Pulmonary artery endothelial cell (primary cell): ENCODE data around the gene PUS1. TPM values are rescaled to one million over a fixed set of nuclear protein-coding genes. Genes with fewer than 3 reads are reported as not detected.

ENCODE experiments used
- DNase-seq: peaks from one replicate; pipeline ENCODE4 v3.0.0-alpha.2; 2011; ENCODE audit warnings: low read depth, low spot score
- total RNA-seq: library from RNA; depleted of rRNA; stranded (reverse); fragments of >200 nt; gene quantifications from 2 replicates; pipeline ENCODE4 v1.2.3, GENCODE V29; 2014

The PUS1 gene
- total RNA-seq, 1 donor from 2014 or later: 16.6 TPM

DNA sequence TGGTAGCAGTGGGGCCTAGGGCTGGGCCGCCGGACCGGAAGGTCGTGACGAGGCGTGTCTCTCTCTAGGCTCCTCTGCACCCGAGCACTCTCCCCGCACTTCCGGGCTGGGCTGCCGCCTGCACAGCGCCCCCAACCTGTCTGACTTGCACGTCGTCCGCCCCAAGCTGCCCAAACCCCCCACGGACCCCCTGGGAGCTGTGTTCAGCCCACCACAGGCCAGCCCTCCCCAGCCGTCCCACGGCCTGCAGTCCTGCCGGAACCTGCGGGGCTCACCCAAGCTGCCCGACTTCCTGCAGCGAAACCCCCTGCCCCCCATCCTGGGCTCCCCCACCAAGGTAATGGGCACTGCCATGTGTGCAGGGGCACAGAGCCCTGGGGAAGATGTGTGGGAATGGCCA is 13.3 kb upstream of the PUS1 start:
- DNase-seq: no peak

GRCh38 chr12:131916306-131917138 is 12.6 kb upstream of the PUS1 start:
- no peak for DNase-seq

DNA sequence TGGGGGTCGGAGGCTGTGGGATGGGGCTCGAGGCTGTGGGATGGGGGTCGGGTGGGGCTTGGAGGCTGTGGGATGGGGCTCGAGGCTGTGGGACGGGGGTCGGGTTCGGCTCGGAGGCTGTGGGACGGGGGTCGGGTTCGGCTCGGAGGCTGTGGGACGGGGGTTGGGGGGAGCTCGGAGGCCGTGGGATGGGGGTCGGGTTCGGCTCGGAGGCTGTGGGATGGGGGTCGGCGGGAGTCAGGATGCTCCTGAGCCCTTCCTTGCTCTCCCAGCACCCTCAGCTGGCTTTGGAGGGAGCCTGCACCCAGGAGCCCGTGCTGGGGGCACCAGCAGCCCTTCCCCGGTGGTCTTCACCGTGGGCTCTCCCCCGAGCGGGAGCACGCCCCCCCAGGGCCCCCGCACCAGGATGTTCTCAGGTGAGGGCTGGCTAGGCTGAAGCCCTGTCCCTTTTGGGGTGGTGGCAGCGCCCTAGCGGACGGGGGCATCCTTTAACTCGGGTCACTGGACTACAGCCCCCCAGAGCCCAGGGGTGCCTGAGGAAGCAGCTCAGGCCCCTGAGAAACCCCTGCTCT is 11.9 kb upstream of the PUS1 start:
- DNase-seq: no peak

- DNase-seq: no peak
Measured at GRCh38 chr12:131917711-131918306, 11.3 kb upstream of the PUS1 start.

DNA sequence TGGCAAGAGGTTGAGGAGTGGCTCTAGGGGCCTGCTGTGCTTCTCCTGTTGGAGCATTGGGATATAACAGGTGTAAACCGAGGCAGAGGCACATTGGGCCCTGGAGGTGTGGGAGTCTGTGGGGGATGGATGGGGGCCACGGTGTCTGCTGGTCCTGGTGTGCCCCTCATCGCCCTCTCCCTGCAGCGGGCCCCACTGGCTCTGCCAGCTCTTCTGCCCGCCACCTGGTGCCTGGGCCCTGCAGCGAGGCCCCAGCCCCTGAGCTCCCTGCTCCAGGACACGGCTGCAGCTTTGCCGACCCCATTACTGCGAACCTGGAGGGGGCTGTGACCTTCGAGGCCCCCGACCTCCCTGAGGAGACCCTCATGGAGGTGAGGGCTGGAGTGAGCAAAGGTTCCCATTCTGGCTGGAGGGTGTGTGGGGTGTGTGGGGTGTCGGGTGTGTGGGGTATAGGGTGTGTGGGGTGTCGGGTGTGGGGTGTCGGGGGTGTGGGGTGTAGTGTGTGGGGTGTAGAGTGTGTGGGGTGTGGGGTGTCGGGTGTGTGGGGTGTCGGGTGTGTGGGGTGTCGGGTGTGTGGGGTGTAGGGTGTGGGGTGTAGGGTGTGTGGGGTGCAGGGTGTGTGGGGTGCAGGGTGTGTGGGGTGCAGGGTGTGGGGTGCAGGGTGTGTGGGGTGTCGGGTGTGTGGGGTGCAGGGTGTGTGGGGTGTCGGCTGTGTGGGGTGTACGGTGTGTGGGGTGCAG is 10.6 kb upstream of the PUS1 start:
- no peak for DNase-seq

DNA sequence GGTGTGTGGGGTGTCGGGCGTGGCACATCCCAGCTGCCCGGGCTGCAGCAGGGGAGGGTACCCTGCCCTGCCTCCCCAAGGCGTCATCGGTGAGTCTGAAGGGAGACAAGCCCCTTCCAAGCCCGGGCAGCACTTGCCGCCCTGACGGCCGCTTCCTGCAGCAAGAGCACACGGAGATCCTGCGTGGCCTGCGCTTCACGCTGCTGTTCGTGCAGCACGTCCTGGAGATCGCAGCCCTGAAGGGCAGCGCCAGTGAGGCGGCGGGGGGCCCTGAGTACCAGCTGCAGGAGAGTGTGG is 10.1 kb upstream of the PUS1 start:
- no peak for DNase-seq

DNA sequence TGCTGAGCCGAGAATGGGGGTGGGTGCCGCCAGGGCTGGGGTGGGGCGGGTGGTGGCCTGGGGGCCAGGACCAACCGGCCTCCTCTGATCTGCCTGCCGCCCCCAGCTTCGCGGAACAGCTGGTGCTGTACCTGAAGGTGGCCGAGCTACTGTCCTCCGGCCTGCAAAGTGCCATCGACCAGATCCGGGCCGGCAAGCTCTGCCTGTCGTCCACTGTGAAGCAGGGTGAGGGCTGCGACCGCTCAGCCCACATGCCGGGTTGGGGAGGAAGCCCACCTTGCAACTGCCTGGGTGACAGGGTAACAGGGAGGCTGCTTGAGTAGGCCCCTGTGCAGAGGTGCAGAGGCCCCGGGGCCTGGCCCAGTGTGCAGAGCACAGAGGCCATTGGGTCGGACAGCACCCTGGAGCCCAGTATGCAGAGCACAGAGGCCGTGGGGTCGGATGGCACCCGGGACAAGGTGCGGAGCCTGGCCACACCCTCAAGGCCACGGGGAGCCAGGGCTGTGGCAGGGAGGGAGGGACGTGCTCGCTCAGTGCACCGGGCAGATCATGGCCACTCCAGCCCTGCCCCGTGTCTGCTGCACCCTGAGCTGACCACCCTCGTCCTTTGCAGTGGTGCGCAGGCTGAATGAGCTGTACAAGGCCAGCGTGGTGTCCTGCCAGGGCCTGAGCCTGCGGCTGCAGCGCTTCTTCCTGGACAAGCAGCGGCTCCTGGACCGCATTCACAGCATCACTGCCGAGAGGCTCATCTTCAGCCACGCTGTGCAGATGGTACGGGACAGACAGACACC is 9.5 kb upstream of the PUS1 start:
- no peak for DNase-seq

- no peak for DNase-seq
Measured at GRCh38 chr12:131920157-131920508, 8.9 kb upstream of the PUS1 start.

- DNase-seq: no peak
Measured at GRCh38 chr12:131920902-131921840, 7.9 kb upstream of the PUS1 start.

- DNase-seq: no peak
Measured at GRCh38 chr12:131921866-131922769, 7.0 kb upstream of the PUS1 start.

DNA sequence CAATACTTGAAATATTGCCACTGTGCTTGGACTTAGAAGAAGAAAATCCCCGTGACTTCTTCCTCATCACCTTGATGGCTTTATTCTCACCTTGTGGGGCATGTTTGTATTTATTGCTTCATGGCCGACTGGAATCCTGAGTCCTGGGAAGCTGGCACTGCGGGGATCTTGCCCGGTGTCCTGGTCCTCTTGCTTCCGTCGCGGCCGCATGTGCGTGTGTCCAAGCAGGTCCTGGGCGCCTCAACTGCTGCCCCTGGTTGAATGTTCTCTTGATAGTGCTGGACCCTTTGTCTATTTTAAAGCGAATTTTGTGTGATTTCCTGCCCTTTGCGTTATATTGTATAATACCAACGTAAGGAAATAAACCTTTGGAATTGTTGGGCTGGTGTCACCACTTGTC is 6.3 kb upstream of the PUS1 start:
- no peak for DNase-seq

DNA sequence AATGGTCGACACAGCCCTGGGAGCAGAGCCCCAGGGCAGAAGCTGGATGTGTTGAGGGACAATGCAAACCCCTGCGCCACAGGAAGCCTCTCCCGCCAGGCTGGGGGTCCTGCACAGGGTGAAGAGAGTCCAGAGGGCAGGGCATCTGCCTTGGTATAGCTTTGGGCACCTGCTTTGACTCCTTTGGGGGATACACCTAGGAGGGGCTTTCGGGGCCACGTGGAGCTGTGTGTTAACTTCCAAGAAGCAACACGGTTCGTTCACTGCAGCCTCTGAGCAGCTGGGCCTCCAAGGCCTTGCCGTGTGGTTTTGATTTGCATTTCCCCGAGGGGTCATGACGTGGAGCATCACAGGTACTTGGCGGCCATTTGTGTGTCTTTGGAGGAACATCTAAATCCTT is 5.8 kb upstream of the PUS1 start:
- no peak for DNase-seq

DNA sequence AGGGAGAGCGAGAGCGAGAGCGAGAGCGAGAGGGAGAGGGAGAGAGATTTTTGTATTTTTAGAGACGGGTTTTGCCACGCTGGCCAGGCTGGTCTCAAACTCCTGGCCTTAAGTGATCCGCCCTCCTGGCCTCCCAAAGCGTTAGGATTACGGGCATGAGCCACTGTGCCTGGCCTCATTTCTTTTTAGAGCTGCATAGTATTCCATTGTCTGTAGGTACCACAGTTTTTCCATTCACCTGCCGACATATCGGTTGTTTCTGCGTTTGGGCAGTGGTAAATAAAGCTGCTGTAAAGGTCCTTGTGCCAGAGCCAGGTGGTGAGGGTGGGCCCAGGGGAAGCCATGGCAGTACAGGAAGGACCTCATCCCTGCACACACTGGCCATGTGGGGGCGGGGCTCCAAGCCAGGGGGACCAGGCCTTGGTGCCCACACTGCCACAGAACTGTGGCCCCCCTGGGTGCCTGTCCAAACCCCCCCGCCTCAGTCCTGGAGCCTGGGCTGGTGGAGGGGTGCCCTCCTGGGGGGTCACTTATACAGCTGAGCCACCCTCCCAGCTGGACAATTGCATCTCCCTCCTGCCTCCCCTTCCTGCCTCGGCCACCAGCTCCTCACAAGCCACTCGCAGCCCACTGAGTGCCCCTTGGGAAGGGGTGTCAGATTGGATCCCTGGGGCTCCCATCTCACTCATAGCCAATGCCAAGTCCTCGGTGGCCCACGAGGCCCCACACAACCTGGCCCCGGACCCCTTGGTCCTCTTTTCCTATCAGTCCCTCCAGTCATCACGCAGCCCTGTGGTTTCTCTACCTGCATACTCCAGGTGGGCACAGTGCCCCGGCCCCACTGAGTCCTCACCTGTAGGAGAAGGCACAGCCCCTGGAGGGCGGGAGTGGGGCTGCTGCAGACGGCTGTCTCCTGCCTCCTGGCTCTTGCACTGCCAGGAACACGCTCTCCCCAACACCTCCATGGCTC is 1.7 kb upstream of the PUS1 start:
- no peak for DNase-seq

DNA sequence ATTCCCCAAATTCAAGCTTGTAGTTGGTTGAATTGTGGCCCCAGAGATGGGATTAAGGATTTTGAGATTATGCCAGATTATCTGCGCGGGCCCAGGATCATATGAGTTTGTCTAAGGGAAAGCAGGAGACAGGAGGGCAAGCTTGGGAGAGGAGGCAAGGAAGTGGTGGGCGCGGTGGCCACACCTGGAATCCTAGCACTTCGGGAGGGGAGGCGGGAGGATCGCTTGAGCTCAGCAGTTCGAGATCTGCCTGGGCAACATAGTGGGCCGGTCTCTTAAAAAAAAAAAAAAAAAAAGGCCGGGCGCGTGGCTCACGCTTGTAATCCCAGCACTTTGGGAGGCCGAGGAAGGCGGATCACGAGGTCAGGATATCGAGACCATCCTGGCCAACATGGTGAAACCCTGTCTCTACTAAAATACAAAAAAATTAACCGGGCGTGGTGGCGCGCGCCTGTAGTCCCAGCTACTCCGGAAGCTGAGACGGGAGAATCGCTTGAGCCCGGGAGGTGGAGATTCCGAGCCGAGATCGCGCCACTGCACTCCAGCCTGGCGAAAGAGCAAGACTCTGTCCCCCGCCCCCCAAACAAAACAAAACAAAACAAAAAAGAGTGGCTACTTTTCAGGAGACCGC is 881 bp upstream of the PUS1 start:
- no peak for DNase-seq

GRCh38 chr12:131929581-131930456 is 743 bp downstream of the PUS1 start:
- no peak for DNase-seq

DNA sequence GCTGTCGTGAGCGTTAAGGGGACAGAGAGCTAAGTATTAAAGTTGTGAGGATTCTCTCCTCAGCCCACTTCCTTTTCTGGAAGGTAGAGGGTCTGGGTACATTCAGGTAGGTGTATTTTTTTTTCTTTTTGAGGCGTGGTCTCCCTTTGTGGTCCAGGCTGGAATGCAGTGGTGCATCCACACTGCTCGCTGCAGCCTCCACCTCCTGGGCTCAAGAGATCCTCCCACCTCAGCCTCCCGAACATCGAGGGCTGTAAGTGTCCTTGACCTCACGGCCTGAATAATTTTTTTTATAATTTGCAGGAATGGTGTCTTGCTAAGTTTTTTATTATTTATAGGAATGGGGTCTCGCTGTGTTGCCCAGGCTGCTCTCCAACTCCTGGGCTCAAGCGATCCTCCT is 1.4 kb downstream of the PUS1 start:
- no peak for DNase-seq

DNA sequence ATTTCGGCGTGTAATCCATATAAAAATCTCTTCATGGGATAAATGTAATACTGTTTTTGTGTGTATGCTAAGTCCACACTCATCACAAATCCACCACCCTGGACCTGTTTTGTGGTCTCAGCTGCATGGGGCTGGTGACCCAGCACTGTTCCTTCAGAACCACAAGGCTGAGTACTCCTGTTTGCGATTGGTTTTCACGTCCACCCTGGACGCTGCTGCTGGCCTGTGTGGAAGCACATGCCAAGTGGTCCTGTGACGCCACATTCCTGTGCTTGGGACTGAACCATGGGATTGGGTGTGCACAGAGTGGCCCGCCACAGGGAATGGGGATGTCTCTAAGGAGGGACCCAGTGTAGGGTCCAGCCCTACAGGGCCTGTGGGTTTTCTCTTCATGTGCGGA is 4.3 kb downstream of the PUS1 start:
- no peak for DNase-seq
